CD14-positive monocyte (primary cell): ENCODE data around the gene ZNF789. TPM values are rescaled to one million over a fixed set of nuclear protein-coding genes. Genes with fewer than 3 reads are reported as not detected.

Experiments
- DNase-seq, 3 donors: peaks; one replicate each; pipeline ENCODE4 v3.0.0-alpha.2; 2011 to 2022
- H2AFZ ChIP-seq: 2 replicates; pipeline ENCODE4 v1.6.0; 2012; ENCODE audit warnings: mild to moderate bottlenecking, low read depth, low read length, inconsistent platforms; ENCODE audit not compliant: insufficient read depth, poor library complexity, severe bottlenecking
- H3K27ac ChIP-seq, 2 donors: 1 replicate in 1 of 2; 2 replicates in 1 of 2; pipeline ENCODE4 v1.5.1; 2012 to 2013; ENCODE audit warnings: low read length in 2 of 2, control low read depth in 1 of 2, inconsistent platforms in 1 of 2, low read depth in 1 of 2, mild to moderate bottlenecking in 1 of 2
- H3K27me3 ChIP-seq, 2 donors: one replicate each; pipeline versions ENCODE4 v1.6.0 to v1.6.1; 2011 to 2013; ENCODE audit warnings: low read length in 2 of 2; ENCODE audit not compliant: control insufficient read depth in 2 of 2, insufficient read depth in 2 of 2
- H3K36me3 ChIP-seq, 2 donors: replicated peaks in 1 of 2; 1 replicate in 1 of 2; 2 replicates in 1 of 2; pipeline versions ENCODE4 v1.5.1 to v1.6.1; 2012 to 2013; ENCODE audit warnings: low read length in 2 of 2, control low read depth in 1 of 2, inconsistent platforms in 1 of 2, mild to moderate bottlenecking in 1 of 2; ENCODE audit not compliant: insufficient read depth in 2 of 2, control insufficient read depth in 1 of 2
- H3K4me1 ChIP-seq, 2 donors: 1 replicate in 1 of 2; 2 replicates in 1 of 2; pipeline versions ENCODE4 v1.5.1 to v1.6.1; 2012 to 2013; ENCODE audit warnings: low read length in 2 of 2, control low read depth in 1 of 2, inconsistent platforms in 1 of 2, mild to moderate bottlenecking in 1 of 2, moderate library complexity in 1 of 2; ENCODE audit not compliant: insufficient read depth in 2 of 2, control insufficient read depth in 1 of 2
- H3K4me2 ChIP-seq: replicated peaks from 2 replicates; pipeline ENCODE3; 2012; ENCODE audit warnings: low read length, moderate library complexity, mild to moderate bottlenecking; ENCODE audit not compliant: poor library complexity, severe bottlenecking; ENCODE audit errors: extremely low read depth
- H3K4me3 ChIP-seq, 3 experiments: fragments of 200-600 bp in 1 of 3; sonication (generic) in 1 of 3; replicated peaks in 1 of 3; 1 replicate in 2 of 3; 2 replicates in 1 of 3; pipeline ENCODE4 v1.5.1; 2011 to 2013; ENCODE audit warnings: low read length in 3 of 3, mild to moderate bottlenecking in 3 of 3, control low read depth in 2 of 3, low read depth in 2 of 3, inconsistent platforms in 1 of 3, moderate library complexity in 1 of 3
- H3K79me2 ChIP-seq: 2 replicates; pipeline ENCODE4 v1.6.0; 2012; ENCODE audit warnings: mild to moderate bottlenecking, control low read depth, inconsistent platforms, low read length, moderate library complexity; ENCODE audit not compliant: insufficient read depth
- H3K9ac ChIP-seq: 2 replicates; pipeline ENCODE4 v1.6.0; 2017; ENCODE audit warnings: low read length, mild to moderate bottlenecking; ENCODE audit not compliant: insufficient read depth, poor library complexity, severe bottlenecking
- H3K9me3 ChIP-seq, 2 donors: replicated peaks in 1 of 2; 1 replicate in 1 of 2; 2 replicates in 1 of 2; pipeline versions ENCODE4 v1.5.1 to v1.6.1; 2012 to 2013; ENCODE audit warnings: low read length in 2 of 2, control low read depth in 1 of 2; ENCODE audit not compliant: control insufficient read depth in 1 of 2, insufficient read depth in 1 of 2
- H4K20me1 ChIP-seq: 2 replicates; pipeline ENCODE4 v1.6.0; 2012; ENCODE audit warnings: mild to moderate bottlenecking, low read length, control low read depth, moderate library complexity; ENCODE audit not compliant: insufficient read depth
- H3K27ac Mint-ChIP-seq, 7 donors: one replicate each; pipeline ENCODE4 v1.8.0; 2020; ENCODE audit warnings: mild to moderate bottlenecking in 7 of 7, mixed read lengths in 7 of 7, moderate library complexity in 6 of 7, inconsistent platforms in 2 of 7
- H3K27me3 Mint-ChIP-seq, 3 donors: one replicate each; pipeline ENCODE4 v1.8.0; 2021 to 2022; ENCODE audit warnings: low read depth in 3 of 3, mild to moderate bottlenecking in 3 of 3, mixed read lengths in 3 of 3, moderate library complexity in 3 of 3, inconsistent platforms in 1 of 3
- H3K36me3 Mint-ChIP-seq, 2 donors: one replicate each; pipeline ENCODE4 v1.8.0; 2020; ENCODE audit warnings: mixed read lengths in 2 of 2, inconsistent platforms in 1 of 2, mild to moderate bottlenecking in 1 of 2
- H3K4me1 Mint-ChIP-seq: one replicate; pipeline ENCODE4 v1.8.0; 2020; ENCODE audit warnings: mild to moderate bottlenecking, mixed read lengths
- H3K4me3 Mint-ChIP-seq, 2 donors: one replicate each; pipeline ENCODE4 v1.8.0; 2020; ENCODE audit warnings: mild to moderate bottlenecking in 2 of 2, mixed read lengths in 2 of 2, moderate library complexity in 1 of 2
- H3K9me3 Mint-ChIP-seq, 7 donors: one replicate each; pipeline ENCODE4 v1.8.0; 2020 to 2022; ENCODE audit warnings: mixed read lengths in 7 of 7, mild to moderate bottlenecking in 6 of 7, moderate library complexity in 6 of 7, inconsistent platforms in 2 of 7
- CTCF ChIP-seq: fragments of 200-600 bp; IDR thresholded peaks from one replicate; pipeline ENCODE4 v1.8.0; 2022; ENCODE audit warnings: antibody characterized with exemption, mild to moderate bottlenecking
- WGBS: methylation state at CpG from one replicate; pipeline ENCODE4 v1.1.5; 2013; ENCODE audit warnings: missing lambda C conversion rate; ENCODE audit not compliant: insufficient coverage; 5-methylcytosine and 5-hydroxymethylcytosine counted together
- intact Hi-C, 2 donors: fragments of 100-400 bp; cut with micrococcal nuclease; formaldehyde crosslinking; loops; one replicate each; pipeline versions ENCODE4 v1.15.0 to v1.15.1; 2023
- polyA plus RNA-seq, 3 donors: library from polyadenylated mRNA; depleted of rRNA in 1 of 3; unstranded in 2 of 3; stranded (reverse) in 1 of 3; fragments of 300-500 nt in 2 of 3; fragments of >200 nt in 1 of 3; fragmentation: Illumina TruSeq in 2 of 3; gene quantifications; 1 replicate in 2 of 3; 2 replicates in 1 of 3; pipeline ENCODE4 v1.2.3, GENCODE V29; 2012 to 2021

The ZNF789 gene
- polyA plus RNA-seq, 3 donors: 1.8 to 10.4 (median 2.5) TPM

- peaks cover 38% of the 10 kb centered on the region for H3K79me2 ChIP-seq
- H3K36me3 ChIP-seq: peaks cover 90 to 100% of the 10 kb centered on the region in 2 donors
- no peak for TF ChIP-seq CTCF
- Mint-ChIP-seq H3K4me1 (no peaks in the 10 kb centered on the region), H3K36me3 (peaks cover 74 to 93% of the 10 kb centered on the region in 2 donors), H3K9me3 (no peaks in the 10 kb centered on the region), H3K27ac (no peak overlapping the region), H3K4me3 (no peak overlapping the region), H3K27me3 (no peaks in the 10 kb centered on the region)
- intact Hi-C loops: no loop called here
- DNase-seq: no peak
- no peak overlapping the region for H3K27ac ChIP-seq
- WGBS: 80% methylated on average over 9 of the region's 13 CpGs
- no peaks in the 10 kb centered on the region for H3K4me1 ChIP-seq
- H3K9ac ChIP-seq: no peak overlapping the region
- H3K4me3 ChIP-seq: no peak overlapping the region
- H3K4me2 ChIP-seq: no peak overlapping the region
- H3K27me3 ChIP-seq: no peaks in the 10 kb centered on the region
- H4K20me1 ChIP-seq: peaks cover 80% of the 10 kb centered on the region
- no peak overlapping the region for H2AFZ ChIP-seq
- H3K9me3 ChIP-seq: no peaks in the 10 kb centered on the region
Measured at GRCh38 chr7:99456288-99456687, 16.4 kb upstream of the ZNF789 start.

- H3K36me3 Mint-ChIP-seq: peaks cover 72 to 96% of the 10 kb centered on the region in 2 donors
- no peak overlapping the region for H3K4me2 ChIP-seq
- DNase-seq: no peak
- H3K79me2 ChIP-seq: peaks cover 47% of the 10 kb centered on the region
- H3K4me1 ChIP-seq: no peaks in the 10 kb centered on the region
- TF ChIP-seq CTCF: no peak
- no peaks in the 10 kb centered on the region for H3K9me3 Mint-ChIP-seq
- peaks cover 89% of the 10 kb centered on the region for H4K20me1 ChIP-seq
- no peak overlapping the region for H2AFZ ChIP-seq
- no peaks in the 10 kb centered on the region for H3K27me3 Mint-ChIP-seq
- H3K4me1 Mint-ChIP-seq: no peaks in the 10 kb centered on the region
- peak overlapping the region in 3 of 7 donors; percentile 15 to 28 (median 27) for H3K27ac Mint-ChIP-seq
- 81% methylated on average over 2 of the region's 6 CpGs for WGBS
- H3K27ac ChIP-seq: no peak overlapping the region
- H3K9ac ChIP-seq: no peak overlapping the region
- peaks cover 81 to 93% of the 10 kb centered on the region in 2 donors for H3K36me3 ChIP-seq
- no peak overlapping the region for H3K4me3 Mint-ChIP-seq
- no peak overlapping the region for H3K4me3 ChIP-seq
- no peaks in the 10 kb centered on the region for H3K9me3 ChIP-seq
- intact Hi-C loops: no loop called here
- H3K27me3 ChIP-seq: no peaks in the 10 kb centered on the region
Measured at GRCh38 chr7:99457050-99457649, 15.5 kb upstream of the ZNF789 start.
